ENCODE data around the gene RUBCNL.

The RUBCNL gene

DNA sequence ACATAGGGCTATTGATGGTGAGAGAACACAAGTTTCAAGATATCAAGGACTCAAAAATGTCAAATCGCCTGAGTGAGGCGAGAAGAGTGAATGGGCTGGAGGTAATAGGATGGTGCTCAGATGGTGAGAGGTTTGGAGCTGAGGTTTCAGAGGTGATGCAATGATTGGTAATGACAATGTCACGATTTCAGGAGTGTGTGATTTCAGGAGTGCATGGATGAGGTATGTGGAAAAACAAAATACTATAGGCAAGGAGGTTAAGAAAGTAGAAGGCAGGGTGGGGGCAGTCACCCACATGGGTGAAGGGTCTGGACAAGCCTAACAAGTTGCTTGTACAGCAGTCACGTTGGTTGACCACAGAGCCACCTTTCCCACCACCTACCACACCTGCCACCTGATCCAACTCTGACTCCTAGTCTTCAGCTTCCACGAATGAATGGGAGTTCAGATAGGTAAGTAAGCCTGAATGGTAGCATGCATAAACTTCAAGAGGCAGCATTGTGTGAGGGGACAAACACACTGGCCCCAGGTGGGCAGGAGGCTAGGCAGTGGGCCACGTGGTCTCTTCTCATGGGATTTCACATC, 71.5 kb downstream of the RUBCNL start:
- Histone ChIP-seq H3K36me3 (ENCODE audit: insufficient read depth, low read length) (no peaks in the 10 kb centered on the region), H3K4me1 (ENCODE audit: insufficient read depth, low read length) (no peaks in the 10 kb centered on the region), H3K9me3 (ENCODE audit: control insufficient read depth, insufficient read depth, low read length) (no peaks in the 10 kb centered on the region), H3K9ac (ENCODE audit: low read depth, low read length) (no peak overlapping the region)

DNA sequence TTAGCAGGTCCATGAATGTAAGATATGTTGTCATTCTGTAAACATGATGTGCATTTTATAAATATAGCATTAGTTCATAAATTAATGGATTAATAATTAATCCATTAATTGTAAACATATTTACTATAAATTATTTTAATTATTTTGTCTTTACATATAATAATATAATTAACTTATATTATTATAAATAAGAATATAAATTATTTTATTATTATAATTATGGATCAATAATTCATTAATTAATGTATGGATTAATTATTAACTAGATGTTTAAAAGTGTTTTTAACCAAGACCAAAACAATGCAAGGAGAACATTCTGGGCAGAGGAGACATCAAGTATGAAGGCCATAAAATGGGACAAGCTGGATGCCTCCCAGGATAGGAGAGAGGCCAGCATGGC, 72.0 kb downstream of the RUBCNL start:
- Histone ChIP-seq H3K9ac (ENCODE audit: low read depth, low read length) (no peak overlapping the region), H3K4me1 (ENCODE audit: insufficient read depth, low read length) (no peaks in the 10 kb centered on the region), H3K9me3 (ENCODE audit: control insufficient read depth, insufficient read depth, low read length) (peaks cover 1% of the 10 kb centered on the region; the same call in 1 of the 2 replicates), H3K36me3 (ENCODE audit: insufficient read depth, low read length) (no peaks in the 10 kb centered on the region)

DNA sequence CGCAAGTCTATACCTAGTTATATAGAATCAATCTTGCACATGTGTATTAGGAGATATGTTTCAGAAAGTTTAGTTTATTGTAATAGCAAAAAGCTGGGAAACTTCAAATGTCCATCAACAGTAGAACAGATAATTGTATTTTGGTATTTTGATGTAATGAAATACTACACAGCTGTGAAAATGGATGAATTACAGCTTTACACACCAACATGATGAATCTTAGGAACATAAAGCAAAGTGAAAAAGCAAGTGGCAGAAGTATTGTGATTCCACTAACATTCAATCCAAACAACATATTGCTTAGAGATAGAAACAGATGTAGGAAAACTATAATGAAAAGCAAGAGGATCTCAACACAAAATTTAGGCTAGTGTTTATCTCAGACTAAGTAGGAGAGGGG, 72.5 kb downstream of the RUBCNL start:
- H3K36me3 ChIP-seq (ENCODE audit: insufficient read depth, low read length) = no peaks in the 10 kb centered on the region
- H3K9ac ChIP-seq (ENCODE audit: low read depth, low read length) = no peak overlapping the region
- no peaks in the 10 kb centered on the region for H3K4me1 ChIP-seq (ENCODE audit: insufficient read depth, low read length)
- peaks cover 4% of the 10 kb centered on the region; the same call in 1 of the 2 replicates for H3K9me3 ChIP-seq (ENCODE audit: control insufficient read depth, insufficient read depth, low read length)

DNA sequence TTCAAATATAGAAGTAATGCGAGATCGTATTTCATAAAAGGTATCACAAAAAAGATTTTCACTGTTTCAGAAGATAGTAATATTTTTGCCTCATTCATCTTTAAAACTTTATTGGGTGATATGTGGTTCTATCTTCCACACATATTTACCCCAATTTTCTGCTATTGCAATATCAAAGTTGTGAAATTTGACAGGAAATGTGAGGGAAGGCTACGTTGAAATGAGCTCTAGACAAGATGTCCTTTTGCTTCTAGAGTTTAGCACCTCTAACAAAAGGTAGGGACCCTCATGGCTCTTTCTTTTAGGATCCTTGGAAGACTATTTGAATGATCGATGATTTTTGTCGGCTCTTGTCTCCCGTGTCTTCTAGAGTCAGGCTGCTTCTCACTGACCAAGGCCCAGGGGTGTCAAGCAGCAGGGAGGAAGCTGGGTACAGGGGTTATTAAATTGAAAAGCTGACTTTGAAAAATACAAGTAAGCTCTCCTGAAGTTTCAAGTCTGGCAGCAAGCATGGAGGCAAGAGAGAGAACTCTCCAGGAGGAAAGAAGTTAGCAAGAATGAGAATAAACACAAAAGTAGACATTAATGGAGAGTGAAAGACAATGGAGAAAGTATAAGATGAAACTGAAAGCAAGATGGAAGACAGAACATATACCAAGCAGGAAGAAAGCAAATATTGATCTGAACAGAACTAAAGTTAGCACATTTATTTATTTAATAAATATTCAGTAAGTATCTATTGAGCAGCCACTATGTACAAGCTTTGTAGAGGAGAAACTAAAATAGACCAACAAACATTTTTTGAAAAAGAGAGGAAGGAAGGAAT, 73.4 kb downstream of the RUBCNL start:
- Histone ChIP-seq H3K9me3 (ENCODE audit: control insufficient read depth, insufficient read depth, low read length) (peaks cover 4% of the 10 kb centered on the region; the same call in 1 of the 2 replicates), H3K9ac (ENCODE audit: low read depth, low read length) (no peak overlapping the region), H3K36me3 (ENCODE audit: insufficient read depth, low read length) (no peaks in the 10 kb centered on the region), H3K4me1 (ENCODE audit: insufficient read depth, low read length) (no peaks in the 10 kb centered on the region)

DNA sequence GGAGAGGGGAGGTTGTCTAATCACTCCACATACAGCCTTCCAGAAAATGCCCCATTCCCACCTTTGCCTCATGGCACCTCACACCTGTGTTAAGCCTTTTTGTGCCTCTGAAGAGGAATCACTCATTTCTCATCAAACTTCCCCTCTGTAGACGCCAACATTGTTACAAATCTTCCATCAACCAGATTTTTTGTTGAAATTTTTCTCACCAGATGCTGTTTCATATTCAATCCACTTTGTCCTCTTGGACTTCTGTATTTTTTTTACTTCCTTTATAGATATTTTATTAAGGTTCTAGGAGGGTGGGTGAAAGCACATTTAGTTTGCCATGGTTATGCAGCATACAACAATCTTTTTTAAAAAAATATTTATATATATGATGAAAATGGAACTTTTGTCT, 74.0 kb downstream of the RUBCNL start:
- H3K4me1 ChIP-seq (ENCODE audit: insufficient read depth, low read length) = no peaks in the 10 kb centered on the region
- H3K9me3 ChIP-seq (ENCODE audit: control insufficient read depth, insufficient read depth, low read length) = peaks cover 4% of the 10 kb centered on the region; the same call in 1 of the 2 replicates
- H3K36me3 ChIP-seq (ENCODE audit: insufficient read depth, low read length) = no peaks in the 10 kb centered on the region
- H3K9ac ChIP-seq (ENCODE audit: low read depth, low read length) = no peak overlapping the region

DNA sequence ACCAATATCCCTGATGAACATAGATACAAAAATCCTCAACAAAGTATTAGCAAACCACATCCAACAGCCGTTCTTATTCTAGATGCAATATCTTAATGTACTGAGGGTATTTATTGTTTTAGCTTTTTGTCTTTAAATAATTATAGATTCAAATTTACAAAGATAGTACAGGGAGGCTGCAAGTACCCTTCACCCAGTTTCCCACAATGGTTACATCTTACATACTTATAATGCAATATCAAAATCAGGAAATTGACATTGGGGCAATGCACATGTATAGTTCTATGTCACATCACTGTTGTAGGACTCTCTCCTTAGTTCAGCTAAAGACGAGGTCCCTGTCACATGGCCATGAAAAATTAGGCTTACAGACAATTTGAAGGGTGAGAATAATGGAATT, 75.8 kb downstream of the RUBCNL start:
- no peaks in the 10 kb centered on the region for H3K4me1 ChIP-seq (ENCODE audit: insufficient read depth, low read length)
- H3K9ac ChIP-seq (ENCODE audit: low read depth, low read length) = no peak overlapping the region
- peaks cover 4% of the 10 kb centered on the region; the same call in 1 of the 2 replicates for H3K9me3 ChIP-seq (ENCODE audit: control insufficient read depth, insufficient read depth, low read length)
- H3K36me3 ChIP-seq (ENCODE audit: insufficient read depth, low read length) = no peaks in the 10 kb centered on the region

DNA sequence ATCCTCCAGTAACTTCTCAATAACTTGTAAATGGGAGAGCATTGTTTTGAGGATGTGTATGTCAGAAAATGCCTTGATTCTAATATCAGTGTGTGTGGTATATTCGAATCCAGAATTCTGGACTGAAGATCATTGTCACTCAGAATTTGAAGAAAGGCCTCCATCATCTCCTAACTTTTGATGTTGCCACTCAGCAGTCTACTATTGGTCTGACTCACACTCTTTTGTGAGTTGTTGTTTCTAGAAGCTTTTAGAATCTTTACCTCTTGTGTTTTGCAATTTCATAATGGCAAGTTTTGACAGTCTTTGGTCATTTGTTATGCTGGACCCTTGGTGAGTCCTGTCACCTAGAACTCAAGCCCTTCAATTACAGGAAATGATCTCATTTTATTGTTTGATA, 77.0 kb downstream of the RUBCNL start:
- Histone ChIP-seq H3K9me3 (ENCODE audit: control insufficient read depth, insufficient read depth, low read length) (peaks cover 4% of the 10 kb centered on the region; the same call in 1 of the 2 replicates), H3K36me3 (ENCODE audit: insufficient read depth, low read length) (no peaks in the 10 kb centered on the region), H3K4me1 (ENCODE audit: insufficient read depth, low read length) (no peaks in the 10 kb centered on the region), H3K9ac (ENCODE audit: low read depth, low read length) (no peak overlapping the region)

DNA sequence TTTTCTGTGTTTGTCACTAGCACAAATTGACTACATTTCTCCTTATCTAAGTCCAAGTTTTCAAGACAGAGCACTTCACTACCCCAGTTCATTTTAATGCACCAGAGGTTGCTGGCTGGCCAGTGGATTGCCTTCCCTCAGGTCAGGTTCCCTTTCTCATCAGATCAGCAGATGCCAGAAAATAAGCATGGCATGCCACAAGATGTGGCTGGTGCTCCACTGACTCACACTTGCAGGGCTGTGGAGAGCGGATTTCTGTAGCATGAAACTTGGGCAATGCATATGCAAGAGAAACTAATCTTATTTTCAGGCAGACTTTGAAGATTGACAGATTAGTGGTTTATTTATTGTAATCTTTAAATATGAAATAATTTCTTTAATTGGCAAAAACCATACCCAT, 79.5 kb downstream of the RUBCNL start:
- Histone ChIP-seq H3K9me3 (ENCODE audit: control insufficient read depth, insufficient read depth, low read length) (peaks cover 4% of the 10 kb centered on the region; the same call in 1 of the 2 replicates), H3K4me1 (ENCODE audit: insufficient read depth, low read length) (no peaks in the 10 kb centered on the region), H3K9ac (ENCODE audit: low read depth, low read length) (no peak overlapping the region), H3K36me3 (ENCODE audit: insufficient read depth, low read length) (no peaks in the 10 kb centered on the region)

DNA sequence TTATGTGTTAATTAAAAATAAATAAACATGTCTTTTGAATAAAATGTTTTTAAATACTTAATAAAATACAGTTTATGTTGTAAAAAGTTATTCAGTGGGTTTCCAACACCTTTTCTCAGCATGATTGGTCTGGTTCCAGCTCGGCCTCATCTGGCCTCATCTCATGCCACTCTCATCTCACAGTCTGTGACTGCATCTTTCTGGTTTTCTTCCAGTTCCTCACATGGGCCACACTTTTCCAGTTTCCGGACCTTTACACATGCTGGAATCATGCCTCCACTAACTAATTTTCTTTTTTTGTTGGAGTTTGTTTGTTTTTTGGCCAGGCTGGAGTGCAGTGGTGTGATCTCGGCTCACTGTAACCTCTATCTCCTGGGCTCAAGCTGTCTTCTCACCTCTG, 82.5 kb downstream of the RUBCNL start:
- Histone ChIP-seq H3K9me3 (ENCODE audit: control insufficient read depth, insufficient read depth, low read length) (peaks cover 4% of the 10 kb centered on the region; the same call in 1 of the 2 replicates), H3K36me3 (ENCODE audit: insufficient read depth, low read length) (no peaks in the 10 kb centered on the region), H3K4me1 (ENCODE audit: insufficient read depth, low read length) (no peaks in the 10 kb centered on the region), H3K9ac (ENCODE audit: low read depth, low read length) (no peak overlapping the region)

DNA sequence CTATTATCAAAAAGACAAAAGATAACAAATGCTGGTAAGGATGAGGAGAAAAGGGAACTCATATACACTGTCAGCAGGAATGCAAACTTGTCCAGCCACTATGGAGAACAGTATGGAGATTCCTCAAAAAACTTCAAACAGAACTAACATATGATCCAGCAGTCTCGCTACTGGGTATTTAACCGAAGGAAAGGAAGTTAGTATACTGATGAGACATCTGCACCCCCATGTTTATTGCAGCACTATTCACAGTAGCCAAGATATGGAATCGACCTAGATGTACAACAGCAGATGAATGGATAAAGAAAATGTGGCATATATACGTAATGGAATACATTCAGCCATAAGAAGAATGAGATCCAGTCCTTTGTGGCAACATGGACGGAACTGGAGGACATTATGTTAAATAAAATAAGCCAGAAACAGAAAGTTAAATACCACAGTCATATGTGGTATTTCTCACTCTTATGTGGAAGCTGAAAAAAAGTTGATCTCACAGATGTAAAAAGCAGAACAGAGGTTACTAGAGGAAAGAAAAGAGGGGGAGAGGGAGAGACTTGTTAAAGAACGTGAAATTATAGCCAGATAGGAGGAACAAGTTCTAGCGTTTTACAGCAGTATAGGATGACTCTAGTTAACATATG, 83.2 kb downstream of the RUBCNL start:
- Histone ChIP-seq H3K4me1 (ENCODE audit: insufficient read depth, low read length) (no peaks in the 10 kb centered on the region), H3K9ac (ENCODE audit: low read depth, low read length) (no peak overlapping the region), H3K36me3 (ENCODE audit: insufficient read depth, low read length) (no peaks in the 10 kb centered on the region), H3K9me3 (ENCODE audit: control insufficient read depth, insufficient read depth, low read length) (peaks cover 4% of the 10 kb centered on the region; the same call in 1 of the 2 replicates)

DNA sequence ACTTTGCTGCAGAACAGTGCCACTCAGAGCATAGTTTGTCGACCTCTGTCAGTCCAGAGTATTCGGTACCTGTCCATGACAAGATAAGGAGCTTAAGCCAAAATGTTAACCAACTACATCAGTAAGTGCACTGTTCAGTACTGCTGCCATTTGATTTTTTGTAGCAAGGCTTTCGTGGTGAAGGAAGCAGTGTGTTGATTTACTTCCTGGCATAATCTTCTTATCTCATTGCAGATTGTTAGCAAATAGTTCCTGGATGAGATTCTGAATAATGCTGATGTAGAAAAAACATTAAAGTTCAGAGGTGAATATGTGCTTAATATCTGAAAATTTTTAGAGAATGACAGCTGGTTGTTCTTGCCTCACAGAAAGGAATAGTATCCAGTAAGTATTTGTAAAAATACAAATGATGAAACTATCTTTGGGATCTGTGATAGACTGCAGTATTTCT, 89.7 kb downstream of the RUBCNL start:
- H3K9ac ChIP-seq (ENCODE audit: low read depth, low read length) = no peak overlapping the region
- H3K4me1 ChIP-seq (ENCODE audit: insufficient read depth, low read length) = no peaks in the 10 kb centered on the region
- H3K9me3 ChIP-seq (ENCODE audit: control insufficient read depth, insufficient read depth, low read length) = peaks cover 4% of the 10 kb centered on the region; the same call in 1 of the 2 replicates
- H3K36me3 ChIP-seq (ENCODE audit: insufficient read depth, low read length) = no peaks in the 10 kb centered on the region

DNA sequence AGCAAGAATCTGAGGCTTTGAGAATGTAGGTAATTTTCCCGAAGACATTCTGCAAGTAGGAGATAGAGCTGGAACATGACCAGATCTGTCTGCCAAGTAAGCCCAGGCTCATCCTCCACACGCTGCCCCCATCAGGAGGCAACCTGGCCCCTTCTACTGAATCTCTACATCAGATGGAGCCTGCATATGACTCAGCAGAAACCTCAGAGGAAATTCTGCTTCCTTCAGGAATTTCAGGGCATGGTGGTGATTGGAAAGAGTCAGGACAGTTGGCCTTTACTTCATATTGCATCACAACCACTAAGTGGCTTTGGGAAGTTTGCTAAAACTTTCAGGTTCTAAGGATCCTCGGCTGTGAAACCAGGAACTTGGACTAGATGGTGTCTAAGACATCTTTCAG, 90.1 kb downstream of the RUBCNL start:
- no peaks in the 10 kb centered on the region for H3K36me3 ChIP-seq (ENCODE audit: insufficient read depth, low read length)
- no peaks in the 10 kb centered on the region for H3K4me1 ChIP-seq (ENCODE audit: insufficient read depth, low read length)
- peaks cover 4% of the 10 kb centered on the region; the same call in 1 of the 2 replicates for H3K9me3 ChIP-seq (ENCODE audit: control insufficient read depth, insufficient read depth, low read length)
- H3K9ac ChIP-seq (ENCODE audit: low read depth, low read length) = no peak overlapping the region

DNA sequence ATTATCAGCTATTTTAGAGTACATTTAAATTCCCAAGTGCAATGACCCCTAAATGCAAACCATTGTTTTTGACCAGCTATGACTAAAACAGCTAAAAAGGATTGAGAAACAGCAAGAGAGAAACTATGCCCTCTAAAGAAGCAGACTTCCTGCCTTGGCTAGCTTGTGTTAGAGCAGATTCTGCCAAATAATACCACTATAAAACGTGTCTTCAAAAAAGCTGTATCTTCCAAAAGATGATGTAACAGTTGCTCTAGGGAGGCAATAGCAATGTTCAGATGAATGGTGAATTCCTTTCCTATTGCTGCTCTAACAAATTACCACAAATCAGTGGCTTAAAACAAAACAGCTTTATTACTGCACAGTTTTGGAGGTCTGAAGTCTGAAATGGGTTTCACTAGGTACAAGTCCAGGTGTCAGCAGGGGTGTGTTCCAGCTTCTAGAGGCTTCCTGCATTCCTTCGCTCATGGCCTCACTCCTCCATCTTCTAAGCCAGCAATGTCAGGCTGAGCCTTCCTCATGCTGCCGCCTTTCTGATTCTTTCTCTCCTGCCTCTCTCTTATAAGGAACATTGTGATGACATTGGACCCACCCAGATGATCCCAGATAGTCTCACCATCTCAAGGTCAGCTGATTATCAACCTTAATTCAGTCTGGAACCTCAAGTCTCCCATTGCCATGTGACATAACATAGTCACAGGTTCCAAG, 90.8 kb downstream of the RUBCNL start:
- Histone ChIP-seq H3K36me3 (ENCODE audit: insufficient read depth, low read length) (no peaks in the 10 kb centered on the region), H3K9me3 (ENCODE audit: control insufficient read depth, insufficient read depth, low read length) (peaks cover under 1% of the 10 kb centered on the region; the same call in 1 of the 2 replicates), H3K4me1 (ENCODE audit: insufficient read depth, low read length) (no peaks in the 10 kb centered on the region), H3K9ac (ENCODE audit: low read depth, low read length) (no peak overlapping the region)

DNA sequence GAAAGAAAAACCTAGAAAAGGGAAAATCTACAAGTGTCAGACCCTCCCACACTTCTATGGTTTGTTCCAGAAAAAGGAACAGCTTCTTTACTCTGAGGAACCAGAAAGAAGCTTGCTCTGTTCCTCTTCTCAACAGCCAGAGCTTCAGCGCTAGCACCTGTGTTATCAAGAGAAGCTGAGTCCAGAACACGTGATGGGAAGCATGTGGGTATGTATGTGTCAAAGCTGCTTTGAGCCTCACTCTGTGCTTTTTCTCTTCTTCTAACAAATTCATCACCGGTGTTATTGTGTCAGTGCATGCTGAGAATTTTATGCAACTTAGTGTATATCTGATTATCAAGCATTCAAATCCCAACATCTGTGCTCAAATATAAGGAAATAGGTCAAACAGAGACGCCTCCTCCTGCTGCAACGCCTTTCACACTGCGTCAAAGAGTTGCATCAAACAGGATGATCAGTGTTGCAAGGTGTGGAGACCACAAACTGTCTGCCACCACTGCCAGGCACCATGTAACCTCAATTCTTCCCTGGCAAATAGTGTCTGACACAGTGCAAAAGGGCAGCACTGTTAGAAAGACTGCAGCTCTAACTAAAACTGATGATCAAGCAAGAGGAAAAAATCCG, 91.4 kb downstream of the RUBCNL start:
- H3K36me3 ChIP-seq (ENCODE audit: insufficient read depth, low read length) = no peaks in the 10 kb centered on the region
- H3K9me3 ChIP-seq (ENCODE audit: control insufficient read depth, insufficient read depth, low read length) = no peaks in the 10 kb centered on the region
- no peaks in the 10 kb centered on the region for H3K4me1 ChIP-seq (ENCODE audit: insufficient read depth, low read length)
- no peak overlapping the region for H3K9ac ChIP-seq (ENCODE audit: low read depth, low read length)
